Measurements from ENCODE around the gene RXYLT1.

RXYLT1 gene

DNA sequence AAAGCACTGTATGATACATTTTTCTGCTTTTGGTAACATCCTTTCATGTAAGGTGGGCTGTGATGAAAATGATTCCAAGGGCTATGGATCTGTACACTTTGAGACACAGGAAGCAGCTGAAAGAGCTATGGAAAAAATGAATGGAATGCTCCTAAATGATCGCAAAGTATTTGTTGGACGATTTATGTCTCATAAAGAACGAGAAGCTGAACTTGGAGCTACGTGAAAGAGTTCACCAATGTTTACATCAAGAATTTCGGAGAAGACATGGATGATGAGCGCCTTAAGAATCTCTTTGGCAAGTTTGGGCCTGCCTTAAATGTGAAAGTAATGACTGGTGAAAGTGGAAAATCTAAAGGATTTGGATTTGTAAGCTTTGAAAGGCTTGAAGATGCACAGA, 42.6 kb downstream of the RXYLT1 start:
- CTCF ChIA-PET: no interaction called here
- POLR2A ChIA-PET: no interaction called here
- no peak for TF ChIP-seq PKNOX1 (IDR thresholded peaks at IDR 0.05)
- TF ChIP-seq FOXK2 (IDR thresholded peaks at IDR 0.05): no peak
- TF ChIP-seq FOXA1 (IDR thresholded peaks at IDR 0.05): no peak
- TF ChIP-seq ZNF384 (IDR thresholded peaks at IDR 0.05): no peak
- TF ChIP-seq NFRKB (IDR thresholded peaks at IDR 0.05): no peak
- TF ChIP-seq SUZ12 (IDR thresholded peaks at IDR 0.05): no peak
- no peak for TF ChIP-seq LEF1 (IDR thresholded peaks at IDR 0.05; ENCODE audit: borderline replicate concordance)
- no peak for TF ChIP-seq TARDBP (IDR thresholded peaks at IDR 0.05)
- TF ChIP-seq HDGF (IDR thresholded peaks at IDR 0.05; ENCODE audit: borderline replicate concordance): no peak
- TF ChIP-seq CTBP1 (IDR thresholded peaks at IDR 0.05; ENCODE audit: borderline replicate concordance): no peak
- no peak for TF ChIP-seq ELF4 (IDR thresholded peaks at IDR 0.05)
- no peak for TF ChIP-seq BHLHE40 (IDR thresholded peaks at IDR 0.05; ENCODE audit: borderline replicate concordance)
- no peak for TF ChIP-seq ARNT (IDR thresholded peaks at IDR 0.05)
- no peak for TF ChIP-seq SP1 (IDR thresholded peaks at IDR 0.05)
- DNase-seq (ENCODE audit: extremely low spot score): no peak

DNA sequence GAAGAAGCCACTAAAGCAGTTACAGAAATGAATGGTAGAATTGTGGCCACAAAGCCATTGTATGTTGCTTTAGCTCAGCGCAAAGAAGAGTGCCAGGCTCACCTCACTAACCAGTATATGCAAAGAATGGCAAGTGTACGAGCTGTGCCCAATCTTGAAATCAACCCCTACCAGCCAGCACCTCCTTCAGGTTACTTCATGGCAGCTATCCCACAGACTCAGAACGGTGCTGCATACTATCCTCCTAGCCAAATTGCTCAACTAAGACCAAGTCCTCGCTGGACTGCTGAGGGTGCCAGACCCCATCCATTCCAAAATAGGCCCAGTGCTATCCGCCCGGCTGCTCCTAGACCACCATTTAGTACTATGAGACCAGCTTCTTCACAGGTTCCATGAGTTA, 43.3 kb downstream of the RXYLT1 start:
- no peak for TF ChIP-seq FOXM1 (IDR thresholded peaks at IDR 0.05; ENCODE audit: borderline replicate concordance)
- TF ChIP-seq FOXA1 (IDR thresholded peaks at IDR 0.05): no peak
- TF ChIP-seq SUZ12 (IDR thresholded peaks at IDR 0.05): no peak
- no peak for TF ChIP-seq PKNOX1 (IDR thresholded peaks at IDR 0.05)
- no peak for TF ChIP-seq HDGF (IDR thresholded peaks at IDR 0.05; ENCODE audit: borderline replicate concordance)
- no peak for TF ChIP-seq TARDBP (IDR thresholded peaks at IDR 0.05)
- no peak for DNase-seq (ENCODE audit: extremely low spot score)
- ChIA-PET POLR2A (no interaction called here), CTCF (no interaction called here)

- ChIA-PET CTCF (interaction anchor here (0.6 to 1.1 kb wide), 4 partner anchors 13 to 431 kb away, joined by 3 to 4 read pairs (median 3); no protein-coding TSS in a partner anchor), POLR2A (no interaction called here)
- DNase-seq (ENCODE audit: extremely low spot score): peak; percentile 61
- TF ChIP-seq FOXA1 (IDR thresholded peaks at IDR 0.05) (no peak), FOXK2 (IDR thresholded peaks at IDR 0.05) (no peak), SP1 (IDR thresholded peaks at IDR 0.05) (no peak), TARDBP (IDR thresholded peaks at IDR 0.05) (no peak), LEF1 (IDR thresholded peaks at IDR 0.05; ENCODE audit: borderline replicate concordance) (no peak), ELF4 (IDR thresholded peaks at IDR 0.05) (no peak)
Measured at GRCh38 chr12:63826006-63826585, 46.4 kb downstream of the RXYLT1 start.

DNA sequence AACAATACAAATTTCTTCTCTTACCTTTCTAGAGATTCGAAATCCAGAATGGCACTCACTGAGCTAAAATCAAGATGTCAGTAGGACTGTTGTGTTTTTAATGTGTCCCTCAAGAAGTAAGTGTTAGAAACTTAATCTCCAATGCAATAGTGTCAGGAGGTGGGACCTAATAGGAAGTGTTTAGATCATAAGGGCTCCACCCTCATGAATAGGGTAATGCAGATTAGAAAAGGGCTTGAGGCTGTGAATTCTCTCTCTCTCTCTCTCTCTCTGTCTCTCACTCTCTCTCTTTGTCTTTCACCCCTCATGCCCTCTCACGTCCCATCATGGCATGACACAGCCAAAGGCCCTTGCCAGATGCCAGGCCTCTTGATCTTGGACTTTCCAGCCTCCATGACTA, 49.2 kb downstream of the RXYLT1 start:
- TF ChIP-seq ARNT (IDR thresholded peaks at IDR 0.05) (no peak), FOXA1 (IDR thresholded peaks at IDR 0.05) (no peak), HDGF (IDR thresholded peaks at IDR 0.05; ENCODE audit: borderline replicate concordance) (no peak), FOXM1 (IDR thresholded peaks at IDR 0.05; ENCODE audit: borderline replicate concordance) (no peak), SUZ12 (IDR thresholded peaks at IDR 0.05) (no peak), BHLHE40 (IDR thresholded peaks at IDR 0.05; ENCODE audit: borderline replicate concordance) (no peak), TARDBP (IDR thresholded peaks at IDR 0.05) (no peak), NFRKB (IDR thresholded peaks at IDR 0.05) (no peak), CTBP1 (IDR thresholded peaks at IDR 0.05; ENCODE audit: borderline replicate concordance) (no peak), PKNOX1 (IDR thresholded peaks at IDR 0.05) (no peak), L3MBTL2 (conservative IDR thresholded peaks at IDR 0.05) (no peak), ZNF384 (IDR thresholded peaks at IDR 0.05) (no peak), LEF1 (IDR thresholded peaks at IDR 0.05; ENCODE audit: borderline replicate concordance) (no peak), FOXK2 (IDR thresholded peaks at IDR 0.05) (no peak), ELF4 (IDR thresholded peaks at IDR 0.05) (no peak), SP1 (IDR thresholded peaks at IDR 0.05) (no peak)
- POLR2A ChIA-PET: no interaction called here
- CTCF ChIA-PET: no interaction called here
- no peak for DNase-seq (ENCODE audit: extremely low spot score)

DNA sequence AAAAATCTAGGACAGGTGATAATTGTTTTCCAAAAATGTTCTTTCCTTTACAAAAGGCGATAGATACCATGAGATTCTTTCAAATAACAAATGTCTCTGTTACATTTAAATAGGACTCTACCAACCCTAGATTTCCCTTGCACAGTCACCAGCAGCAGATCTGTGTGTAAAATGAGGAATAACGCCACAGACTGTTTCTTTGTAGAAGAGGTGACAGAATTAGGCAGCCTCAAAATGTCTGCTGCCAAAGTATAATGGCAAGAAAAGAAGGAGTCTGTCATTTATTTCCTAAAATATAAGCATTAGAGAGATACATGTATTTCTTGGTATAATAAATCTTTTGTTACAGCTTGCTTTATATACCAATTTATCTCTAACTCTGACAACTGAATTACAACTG, 56.3 kb downstream of the RXYLT1 start:
- CTCF ChIA-PET: interaction anchor here (1.0 kb wide), 1 partner anchor 9 kb away, joined by 10 read pairs; no protein-coding TSS in a partner anchor
- no peak for DNase-seq (ENCODE audit: extremely low spot score)
- POLR2A ChIA-PET: no interaction called here
- TF ChIP-seq BHLHE40 (IDR thresholded peaks at IDR 0.05; ENCODE audit: borderline replicate concordance) (no peak), TARDBP (IDR thresholded peaks at IDR 0.05) (no peak), SUZ12 (IDR thresholded peaks at IDR 0.05) (no peak), NFRKB (IDR thresholded peaks at IDR 0.05) (no peak), FOXM1 (IDR thresholded peaks at IDR 0.05; ENCODE audit: borderline replicate concordance) (no peak), L3MBTL2 (conservative IDR thresholded peaks at IDR 0.05) (no peak), SP1 (IDR thresholded peaks at IDR 0.05) (no peak)

DNA sequence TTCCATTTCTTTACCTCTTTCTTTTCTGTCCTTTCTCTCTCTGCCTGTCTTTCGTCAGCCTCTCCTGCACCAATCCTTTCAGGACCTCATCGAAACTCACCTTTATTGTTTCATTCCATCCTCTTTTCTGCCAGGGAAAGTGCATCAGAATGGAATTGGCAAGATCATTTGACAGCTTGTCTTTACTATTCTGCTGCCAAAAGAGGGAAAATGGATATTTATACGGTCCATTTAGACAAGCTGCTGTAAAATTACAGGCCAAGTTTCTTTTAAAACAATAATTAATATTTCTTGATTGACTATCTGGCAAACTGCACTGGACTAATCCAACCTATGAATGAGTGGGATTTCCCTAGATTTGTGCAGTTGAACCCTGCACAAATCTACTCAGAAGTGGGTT, 57.2 kb downstream of the RXYLT1 start:
- POLR2A ChIA-PET: no interaction called here
- DNase-seq (ENCODE audit: extremely low spot score): no peak
- TF ChIP-seq LEF1 (IDR thresholded peaks at IDR 0.05; ENCODE audit: borderline replicate concordance) (no peak), NFRKB (IDR thresholded peaks at IDR 0.05) (no peak), L3MBTL2 (conservative IDR thresholded peaks at IDR 0.05) (no peak), ELF4 (IDR thresholded peaks at IDR 0.05) (no peak), CTBP1 (IDR thresholded peaks at IDR 0.05; ENCODE audit: borderline replicate concordance) (no peak), FOXM1 (IDR thresholded peaks at IDR 0.05; ENCODE audit: borderline replicate concordance) (no peak), BHLHE40 (IDR thresholded peaks at IDR 0.05; ENCODE audit: borderline replicate concordance) (no peak), FOXK2 (IDR thresholded peaks at IDR 0.05) (no peak), PKNOX1 (IDR thresholded peaks at IDR 0.05) (no peak), FOXA1 (IDR thresholded peaks at IDR 0.05) (no peak)
- CTCF ChIA-PET: no interaction called here

Data from HEK293T (cell line).